Measurements from ENCODE around the gene COG5.

COG5 gene

GRCh38 chr7:107166736-107167426 is 396.8 kb downstream of the COG5 start:
- TF ChIP-seq, protein P1, sequence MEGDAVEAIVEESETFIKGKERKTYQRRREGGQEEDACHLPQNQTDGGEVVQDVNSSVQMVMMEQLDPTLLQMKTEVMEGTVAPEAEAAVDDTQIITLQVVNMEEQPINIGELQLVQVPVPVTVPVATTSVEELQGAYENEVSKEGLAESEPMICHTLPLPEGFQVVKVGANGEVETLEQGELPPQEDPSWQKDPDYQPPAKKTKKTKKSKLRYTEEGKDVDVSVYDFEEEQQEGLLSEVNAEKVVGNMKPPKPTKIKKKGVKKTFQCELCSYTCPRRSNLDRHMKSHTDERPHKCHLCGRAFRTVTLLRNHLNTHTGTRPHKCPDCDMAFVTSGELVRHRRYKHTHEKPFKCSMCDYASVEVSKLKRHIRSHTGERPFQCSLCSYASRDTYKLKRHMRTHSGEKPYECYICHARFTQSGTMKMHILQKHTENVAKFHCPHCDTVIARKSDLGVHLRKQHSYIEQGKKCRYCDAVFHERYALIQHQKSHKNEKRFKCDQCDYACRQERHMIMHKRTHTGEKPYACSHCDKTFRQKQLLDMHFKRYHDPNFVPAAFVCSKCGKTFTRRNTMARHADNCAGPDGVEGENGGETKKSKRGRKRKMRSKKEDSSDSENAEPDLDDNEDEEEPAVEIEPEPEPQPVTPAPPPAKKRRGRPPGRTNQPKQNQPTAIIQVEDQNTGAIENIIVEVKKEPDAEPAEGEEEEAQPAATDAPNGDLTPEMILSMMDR (IDR thresholded peaks at IDR 0.05): no peak

GRCh38 chr7:107165341-107165740 is 398.4 kb downstream of the COG5 start:
- TF ChIP-seq, protein P1 (IDR thresholded peaks at IDR 0.05): no peak

GRCh38 chr7:107164092-107164491 is 399.6 kb downstream of the COG5 start:
- TF ChIP-seq, protein P1 (IDR thresholded peaks at IDR 0.05): no peak

DNA sequence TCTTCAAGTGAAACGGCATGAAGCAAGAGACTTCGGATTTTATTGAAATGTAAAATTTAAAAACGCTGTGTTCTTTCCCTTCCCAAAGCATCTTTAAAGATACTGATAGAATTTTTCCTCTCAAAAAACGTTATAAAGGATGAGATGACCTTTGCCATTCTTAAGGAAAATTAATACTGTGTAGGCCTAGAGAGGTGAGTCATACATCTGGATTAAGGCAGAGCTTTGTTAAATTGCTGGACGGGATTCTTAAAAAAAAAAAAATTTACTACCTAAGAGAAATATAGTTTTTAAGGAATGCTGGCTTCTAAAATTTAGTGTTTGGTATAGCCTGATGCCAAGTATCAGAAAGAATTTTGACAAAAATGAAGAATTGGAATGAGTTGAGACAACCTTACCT is 401.2 kb downstream of the COG5 start:
- TF ChIP-seq, protein P1 (IDR thresholded peaks at IDR 0.05): no peak

GRCh38 chr7:107161415-107161814 is 402.3 kb downstream of the COG5 start:
- TF ChIP-seq, protein P1 (IDR thresholded peaks at IDR 0.05): no peak

GRCh38 chr7:107160389-107160788 is 403.3 kb downstream of the COG5 start:
- TF ChIP-seq, protein P1 (IDR thresholded peaks at IDR 0.05): no peak

GRCh38 chr7:107158028-107158427 is 405.7 kb downstream of the COG5 start:
- TF ChIP-seq, protein P1 (IDR thresholded peaks at IDR 0.05): no peak

- TF ChIP-seq, protein P1 (IDR thresholded peaks at IDR 0.05): no peak
These were observed 406.6 kb downstream of the COG5 start for GRCh38 chr7:107157091-107157490.
